HepG2 (cell line): ENCODE data around the gene DNAJB12. TPM values are rescaled to one million over a fixed set of nuclear protein-coding genes. Genes with fewer than 3 reads are reported as not detected.

Experiments
- BORCS8-MEF2B ChIP-seq: sonication (generic); formaldehyde crosslinking; IDR thresholded peaks from 2 replicates; pipeline ENCODE4 v1.8.0; 2022; ENCODE audit warnings: mild to moderate bottlenecking, missing genetic modification reagents
- ESRRA ChIP-seq: sonication (generic); formaldehyde crosslinking; IDR thresholded peaks from 2 replicates; pipeline ENCODE4 v1.5.1; 2020; ENCODE audit warnings: mild to moderate bottlenecking, low read depth, missing genetic modification reagents
- EZH2 ChIP-seq: conservative IDR thresholded peaks from 2 replicates; pipeline ENCODE4 v1.6.1; 2012; ENCODE audit warnings: mild to moderate bottlenecking, low read depth, low read length, moderate library complexity
- SRSF1 ChIP-seq: fragments of 200-400 bp; formaldehyde crosslinking; optimal IDR thresholded peaks from 2 replicates; pipeline ENCODE3; 2017; ENCODE audit warnings: mild to moderate bottlenecking, low read depth, low read length, moderate library complexity
- TGIF2 ChIP-seq: IDR thresholded peaks from 2 replicates; pipeline ENCODE4 v1.6.1; 2016; ENCODE audit warnings: control low read depth, missing compliant biosample characterization
- ZMAT5 ChIP-seq: sonication (generic); formaldehyde crosslinking; IDR thresholded peaks from 2 replicates; pipeline ENCODE4 v1.5.0; 2020; ENCODE audit warnings: mild to moderate bottlenecking, low read depth, missing genetic modification reagents, borderline replicate concordance
- ZNF136 ChIP-seq: sonication (generic); formaldehyde crosslinking; IDR thresholded peaks from 2 replicates; pipeline ENCODE4 v1.8.1; 2022; ENCODE audit warnings: low read depth, mild to moderate bottlenecking, moderate library complexity, missing genetic modification reagents
- ZNF264 ChIP-seq: sonication (generic); formaldehyde crosslinking; IDR thresholded peaks from 2 replicates; pipeline ENCODE4 v1.4.0; 2020; ENCODE audit warnings: missing genetic modification reagents
- ZNF292 ChIP-seq: sonication (generic); formaldehyde crosslinking; IDR thresholded peaks from 2 replicates; pipeline ENCODE4 v1.8.1; 2022; ENCODE audit warnings: mild to moderate bottlenecking, low read depth, missing genetic modification reagents, borderline replicate concordance
- ZNF3 ChIP-seq: IDR thresholded peaks from 2 replicates; pipeline ENCODE4 v1.7.0; 2017; ENCODE audit warnings: inconsistent platforms
- ZNF331 ChIP-seq: sonication (generic); formaldehyde crosslinking; IDR thresholded peaks from 2 replicates; pipeline ENCODE4 v1.4.0; 2020; ENCODE audit warnings: missing genetic modification reagents
- ZNF510 ChIP-seq: sonication (generic); formaldehyde crosslinking; IDR thresholded peaks from 2 replicates; pipeline ENCODE4 v1.4.0; 2020; ENCODE audit warnings: low read depth, mild to moderate bottlenecking, missing genetic modification reagents
- polyA plus RNA-seq, 8 experiments: library from polyadenylated mRNA; depleted of rRNA in 3 of 8; stranded (reverse) in 7 of 8; unstranded in 1 of 8; fragments of >200 nt; fragmentation: Illumina TruSeq in 4 of 8; extraction: Trizol in 4 of 8; gene quantifications; 2 replicates each; pipeline versions ENCODE4 v1.2.1 to v1.2.3, GENCODE V29; 2011 to 2016; ENCODE audit warnings: low read depth in 4 of 8, missing spikeins in 1 of 8, mixed read lengths in 1 of 8; ENCODE audit not compliant: insufficient read depth in 1 of 8
- total RNA-seq, 5 experiments: library from RNA; depleted of rRNA; stranded (reverse); fragments of >200 nt; fragmentation: Illumina TruSeq; extraction: Trizol; gene quantifications; 2 replicates each; pipeline ENCODE4 v1.2.3, GENCODE V29; 2016; ENCODE audit warnings: low read depth in 1 of 5
- TF ChIP-seq, protein P1 (sequence below): sonication (generic); formaldehyde crosslinking; IDR thresholded peaks from 2 replicates; pipeline ENCODE4 v1.4.0; 2020; ENCODE audit warnings: mild to moderate bottlenecking, missing genetic modification reagents
- TF ChIP-seq, protein P2 (sequence below): IDR thresholded peaks from 2 replicates; pipeline ENCODE4 v1.6.1; 2016; ENCODE audit warnings: low read depth
- TF ChIP-seq, protein P3 (sequence below): sonication (generic); formaldehyde crosslinking; IDR thresholded peaks from 2 replicates; pipeline ENCODE4 v1.9.0; 2021; ENCODE audit warnings: missing genetic modification reagents, mild to moderate bottlenecking, borderline replicate concordance
- TF ChIP-seq, protein P4 (sequence below): sonication (generic); formaldehyde crosslinking; IDR thresholded peaks from one replicate; pipeline ENCODE4 v1.5.1; 2020; ENCODE audit warnings: mild to moderate bottlenecking, missing genetic modification reagents; ENCODE audit errors: not compliant biosample characterization

The DNAJB12 gene
- total and polyA plus RNA-seq, 2 of the 13 experiments (the other 11 are each of a cell fraction or from before 2014, with no cell fraction given), result 10.8 to 18.2 TPM

GRCh38 chr10:72334825-72335393 lies 19.8 kb downstream of the DNAJB12 start (continued):
- peak; percentile 91 for TF ChIP-seq ZNF331 (CRISPR knock-in tag)
- peak; percentile 83; the same call in 1 of the 2 replicates for TF ChIP-seq ZNF292 (CRISPR knock-in tag)
- no peak for TF ChIP-seq SRSF1
- no peak for TF ChIP-seq ZMAT5 (CRISPR knock-in tag)
- TF ChIP-seq, protein P1, sequence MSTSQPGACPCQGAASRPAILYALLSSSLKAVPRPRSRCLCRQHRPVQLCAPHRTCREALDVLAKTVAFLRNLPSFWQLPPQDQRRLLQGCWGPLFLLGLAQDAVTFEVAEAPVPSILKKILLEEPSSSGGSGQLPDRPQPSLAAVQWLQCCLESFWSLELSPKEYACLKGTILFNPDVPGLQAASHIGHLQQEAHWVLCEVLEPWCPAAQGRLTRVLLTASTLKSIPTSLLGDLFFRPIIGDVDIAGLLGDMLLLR (CRISPR knock-in tag), result no peak
- no peak for TF ChIP-seq EZH2
- TF ChIP-seq, protein P2, sequence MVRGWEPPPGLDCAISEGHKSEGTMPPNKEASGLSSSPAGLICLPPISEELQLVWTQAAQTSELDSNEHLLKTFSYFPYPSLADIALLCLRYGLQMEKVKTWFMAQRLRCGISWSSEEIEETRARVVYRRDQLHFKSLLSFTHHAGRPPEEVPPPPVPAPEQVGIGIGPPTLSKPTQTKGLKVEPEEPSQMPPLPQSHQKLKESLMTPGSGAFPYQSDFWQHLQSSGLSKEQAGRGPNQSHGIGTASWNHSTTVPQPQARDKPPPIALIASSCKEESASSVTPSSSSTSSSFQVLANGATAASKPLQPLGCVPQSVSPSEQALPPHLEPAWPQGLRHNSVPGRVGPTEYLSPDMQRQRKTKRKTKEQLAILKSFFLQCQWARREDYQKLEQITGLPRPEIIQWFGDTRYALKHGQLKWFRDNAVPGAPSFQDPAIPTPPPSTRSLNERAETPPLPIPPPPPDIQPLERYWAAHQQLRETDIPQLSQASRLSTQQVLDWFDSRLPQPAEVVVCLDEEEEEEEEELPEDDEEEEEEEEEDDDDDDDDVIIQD (CRISPR knock-in tag), result peak; percentile 55; the same call in 1 of the 2 replicates
- TF ChIP-seq ZNF264, result no peak
- no peak for TF ChIP-seq ZNF136 (CRISPR knock-in tag)
- TF ChIP-seq ZNF510 (CRISPR knock-in tag), result no peak
- TF ChIP-seq ZNF3, result no peak
- 0 out of 2 replicates have a peak, but pooled peaks have one; percentile 56 for TF ChIP-seq BORCS8-MEF2B (CRISPR knock-in tag)
- no peak for TF ChIP-seq TGIF2
- TF ChIP-seq, protein P3, sequence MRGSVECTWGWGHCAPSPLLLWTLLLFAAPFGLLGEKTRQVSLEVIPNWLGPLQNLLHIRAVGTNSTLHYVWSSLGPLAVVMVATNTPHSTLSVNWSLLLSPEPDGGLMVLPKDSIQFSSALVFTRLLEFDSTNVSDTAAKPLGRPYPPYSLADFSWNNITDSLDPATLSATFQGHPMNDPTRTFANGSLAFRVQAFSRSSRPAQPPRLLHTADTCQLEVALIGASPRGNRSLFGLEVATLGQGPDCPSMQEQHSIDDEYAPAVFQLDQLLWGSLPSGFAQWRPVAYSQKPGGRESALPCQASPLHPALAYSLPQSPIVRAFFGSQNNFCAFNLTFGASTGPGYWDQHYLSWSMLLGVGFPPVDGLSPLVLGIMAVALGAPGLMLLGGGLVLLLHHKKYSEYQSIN, result no peak
- TF ChIP-seq ESRRA (CRISPR knock-in tag), result peak; percentile 99
- TF ChIP-seq, protein P4, sequence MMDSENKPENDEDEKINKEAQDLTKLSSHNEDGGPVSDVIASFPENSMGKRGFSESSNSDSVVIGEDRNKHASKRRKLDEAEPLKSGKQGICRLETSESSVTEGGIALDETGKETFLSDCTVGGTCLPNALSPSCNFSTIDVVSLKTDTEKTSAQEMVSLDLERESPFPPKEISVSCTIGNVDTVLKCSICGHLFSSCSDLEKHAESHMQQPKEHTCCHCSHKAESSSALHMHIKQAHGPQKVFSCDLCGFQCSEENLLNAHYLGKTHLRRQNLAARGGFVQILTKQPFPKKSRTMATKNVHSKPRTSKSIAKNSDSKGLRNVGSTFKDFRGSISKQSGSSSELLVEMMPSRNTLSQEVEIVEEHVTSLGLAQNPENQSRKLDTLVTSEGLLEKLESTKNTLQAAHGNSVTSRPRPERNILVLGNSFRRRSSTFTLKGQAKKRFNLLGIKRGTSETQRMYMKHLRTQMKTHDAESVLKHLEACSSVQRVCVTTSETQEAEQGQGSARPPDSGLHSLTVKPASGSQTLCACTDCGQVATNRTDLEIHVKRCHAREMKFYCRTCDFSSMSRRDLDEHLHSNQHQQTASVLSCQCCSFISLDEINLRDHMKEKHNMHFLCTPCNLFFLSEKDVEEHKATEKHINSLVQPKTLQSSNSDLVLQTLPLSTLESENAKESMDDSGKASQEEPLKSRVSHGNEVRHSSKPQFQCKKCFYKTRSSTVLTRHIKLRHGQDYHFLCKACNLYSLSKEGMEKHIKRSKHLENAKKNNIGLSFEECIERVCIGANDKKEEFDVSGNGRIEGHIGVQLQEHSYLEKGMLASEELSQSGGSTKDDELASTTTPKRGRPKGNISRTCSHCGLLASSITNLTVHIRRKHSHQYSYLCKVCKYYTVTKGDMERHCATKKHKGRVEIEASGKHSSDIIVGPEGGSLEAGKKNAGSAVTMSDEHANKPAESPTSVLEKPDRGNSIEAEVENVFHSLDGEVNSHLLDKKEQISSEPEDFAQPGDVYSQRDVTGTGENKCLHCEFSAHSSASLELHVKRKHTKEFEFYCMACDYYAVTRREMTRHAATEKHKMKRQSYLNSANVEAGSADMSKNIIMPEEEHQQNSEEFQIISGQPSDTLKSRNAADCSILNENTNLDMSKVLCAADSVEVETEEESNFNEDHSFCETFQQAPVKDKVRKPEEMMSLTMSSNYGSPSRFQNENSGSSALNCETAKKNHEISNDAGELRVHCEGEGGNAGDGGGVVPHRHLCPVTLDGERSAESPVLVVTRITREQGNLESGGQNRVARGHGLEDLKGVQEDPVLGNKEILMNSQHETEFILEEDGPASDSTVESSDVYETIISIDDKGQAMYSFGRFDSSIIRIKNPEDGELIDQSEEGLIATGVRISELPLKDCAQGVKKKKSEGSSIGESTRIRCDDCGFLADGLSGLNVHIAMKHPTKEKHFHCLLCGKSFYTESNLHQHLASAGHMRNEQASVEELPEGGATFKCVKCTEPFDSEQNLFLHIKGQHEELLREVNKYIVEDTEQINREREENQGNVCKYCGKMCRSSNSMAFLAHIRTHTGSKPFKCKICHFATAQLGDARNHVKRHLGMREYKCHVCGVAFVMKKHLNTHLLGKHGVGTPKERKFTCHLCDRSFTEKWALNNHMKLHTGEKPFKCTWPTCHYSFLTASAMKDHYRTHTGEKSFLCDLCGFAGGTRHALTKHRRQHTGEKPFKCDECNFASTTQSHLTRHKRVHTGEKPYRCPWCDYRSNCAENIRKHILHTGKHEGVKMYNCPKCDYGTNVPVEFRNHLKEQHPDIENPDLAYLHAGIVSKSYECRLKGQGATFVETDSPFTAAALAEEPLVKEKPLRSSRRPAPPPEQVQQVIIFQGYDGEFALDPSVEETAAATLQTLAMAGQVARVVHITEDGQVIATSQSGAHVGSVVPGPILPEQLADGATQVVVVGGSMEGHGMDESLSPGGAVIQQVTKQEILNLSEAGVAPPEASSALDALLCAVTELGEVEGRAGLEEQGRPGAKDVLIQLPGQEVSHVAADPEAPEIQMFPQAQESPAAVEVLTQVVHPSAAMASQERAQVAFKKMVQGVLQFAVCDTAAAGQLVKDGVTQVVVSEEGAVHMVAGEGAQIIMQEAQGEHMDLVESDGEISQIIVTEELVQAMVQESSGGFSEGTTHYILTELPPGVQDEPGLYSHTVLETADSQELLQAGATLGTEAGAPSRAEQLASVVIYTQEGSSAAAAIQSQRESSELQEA (CRISPR knock-in tag), result no peak
